Nephron (organoid): ENCODE measurements around the gene JMJD4.

ENCODE experiments used
- H3K27ac Mint-ChIP-seq, 3 experiments: 2 replicates each; pipeline ENCODE4 v1.8.0; 2020; ENCODE audit warnings: mixed read lengths in 3 of 3, mild to moderate bottlenecking in 2 of 3, moderate library complexity in 1 of 3
- H3K27me3 Mint-ChIP-seq: 2 replicates; pipeline ENCODE4 v1.8.0; 2021; ENCODE audit warnings: low read depth, mild to moderate bottlenecking, moderate library complexity, mixed read lengths
- H3K36me3 Mint-ChIP-seq: 2 replicates; pipeline ENCODE4 v1.8.0; 2020; ENCODE audit warnings: low read depth, mixed read lengths
- H3K4me1 Mint-ChIP-seq: 2 replicates; pipeline ENCODE4 v1.8.0; 2020; ENCODE audit warnings: mixed read lengths
- H3K4me3 Mint-ChIP-seq, 3 experiments: 2 replicates each; pipeline ENCODE4 v1.8.0; 2020; ENCODE audit warnings: mild to moderate bottlenecking in 3 of 3, mixed read lengths in 3 of 3, moderate library complexity in 2 of 3
- H3K9me3 Mint-ChIP-seq: 2 replicates; pipeline ENCODE4 v1.8.0; 2020; ENCODE audit warnings: mixed read lengths
- CTCF ChIP-seq, 3 experiments: fragments of 200-600 bp; sonication (generic); IDR thresholded peaks; one replicate each; pipeline ENCODE4 v1.5.0; 2021; ENCODE audit warnings: antibody characterized with exemption in 3 of 3; ENCODE audit not compliant: unreplicated experiment in 3 of 3

The JMJD4 gene

GRCh38 chr1:227746676-227747075 is 11.6 kb upstream of the JMJD4 start:
- H3K27me3 Mint-ChIP-seq: no peaks in the 10 kb centered on the region
- TF ChIP-seq CTCF (IDR thresholded peaks at IDR 0.05; ENCODE audit: unreplicated experiment in 3 of 3): no peak
- no peak overlapping the region for H3K4me3 Mint-ChIP-seq
- H3K36me3 Mint-ChIP-seq: peaks cover 4% of the 10 kb centered on the region
- no peaks in the 10 kb centered on the region for H3K9me3 Mint-ChIP-seq
- H3K27ac Mint-ChIP-seq: no peak overlapping the region
- H3K4me1 Mint-ChIP-seq: no peaks in the 10 kb centered on the region

DNA sequence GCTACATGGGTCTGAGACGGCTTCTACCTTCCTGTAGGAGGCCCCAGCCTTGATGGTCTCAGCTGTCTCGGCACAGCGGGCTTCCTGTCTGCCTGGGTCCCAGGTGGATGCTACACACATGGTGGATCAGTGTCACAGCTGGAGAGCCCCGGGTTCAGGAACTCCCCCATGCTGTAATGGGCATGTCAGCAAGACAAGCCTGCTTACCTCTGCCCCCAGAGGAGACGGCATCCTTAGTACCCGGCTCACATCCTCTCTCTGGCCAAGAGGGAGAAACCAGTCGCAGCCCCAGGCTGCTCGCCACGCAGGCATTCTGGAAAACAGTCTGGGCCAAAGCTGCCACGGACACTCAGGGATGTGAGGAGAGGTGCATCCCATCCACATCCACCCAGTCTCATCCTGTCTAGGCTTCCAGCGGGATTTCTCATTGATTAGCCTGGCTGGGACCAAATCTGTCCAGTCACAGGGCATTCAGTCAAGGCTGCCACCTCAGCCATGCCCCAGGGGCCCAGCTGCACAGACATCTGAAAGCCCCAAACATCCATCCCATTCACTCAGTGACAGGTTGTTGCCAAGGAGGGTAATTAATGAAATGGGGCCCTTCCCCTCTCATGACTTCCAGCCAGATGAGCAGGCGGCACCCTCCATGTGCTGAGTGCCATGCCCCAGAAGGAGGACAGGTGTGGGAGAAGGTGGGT is 10.6 kb upstream of the JMJD4 start:
- H3K4me1 Mint-ChIP-seq: no peaks in the 10 kb centered on the region
- H3K27ac Mint-ChIP-seq: no peak overlapping the region
- TF ChIP-seq CTCF (IDR thresholded peaks at IDR 0.05; ENCODE audit: unreplicated experiment in 3 of 3): no peak
- peaks cover 4% of the 10 kb centered on the region for H3K36me3 Mint-ChIP-seq
- H3K4me3 Mint-ChIP-seq: no peak overlapping the region
- no peaks in the 10 kb centered on the region for H3K27me3 Mint-ChIP-seq
- H3K9me3 Mint-ChIP-seq: no peaks in the 10 kb centered on the region

- TF ChIP-seq CTCF (IDR thresholded peaks at IDR 0.05; ENCODE audit: unreplicated experiment in 3 of 3): no peak
- no peaks in the 10 kb centered on the region for H3K27me3 Mint-ChIP-seq
- no peak overlapping the region for H3K27ac Mint-ChIP-seq
- peaks cover 4% of the 10 kb centered on the region for H3K36me3 Mint-ChIP-seq
- H3K4me1 Mint-ChIP-seq: no peaks in the 10 kb centered on the region
- no peak overlapping the region for H3K4me3 Mint-ChIP-seq
- no peaks in the 10 kb centered on the region for H3K9me3 Mint-ChIP-seq
Observed at GRCh38 chr1:227744668-227745067, 9.6 kb upstream of the JMJD4 start.

DNA sequence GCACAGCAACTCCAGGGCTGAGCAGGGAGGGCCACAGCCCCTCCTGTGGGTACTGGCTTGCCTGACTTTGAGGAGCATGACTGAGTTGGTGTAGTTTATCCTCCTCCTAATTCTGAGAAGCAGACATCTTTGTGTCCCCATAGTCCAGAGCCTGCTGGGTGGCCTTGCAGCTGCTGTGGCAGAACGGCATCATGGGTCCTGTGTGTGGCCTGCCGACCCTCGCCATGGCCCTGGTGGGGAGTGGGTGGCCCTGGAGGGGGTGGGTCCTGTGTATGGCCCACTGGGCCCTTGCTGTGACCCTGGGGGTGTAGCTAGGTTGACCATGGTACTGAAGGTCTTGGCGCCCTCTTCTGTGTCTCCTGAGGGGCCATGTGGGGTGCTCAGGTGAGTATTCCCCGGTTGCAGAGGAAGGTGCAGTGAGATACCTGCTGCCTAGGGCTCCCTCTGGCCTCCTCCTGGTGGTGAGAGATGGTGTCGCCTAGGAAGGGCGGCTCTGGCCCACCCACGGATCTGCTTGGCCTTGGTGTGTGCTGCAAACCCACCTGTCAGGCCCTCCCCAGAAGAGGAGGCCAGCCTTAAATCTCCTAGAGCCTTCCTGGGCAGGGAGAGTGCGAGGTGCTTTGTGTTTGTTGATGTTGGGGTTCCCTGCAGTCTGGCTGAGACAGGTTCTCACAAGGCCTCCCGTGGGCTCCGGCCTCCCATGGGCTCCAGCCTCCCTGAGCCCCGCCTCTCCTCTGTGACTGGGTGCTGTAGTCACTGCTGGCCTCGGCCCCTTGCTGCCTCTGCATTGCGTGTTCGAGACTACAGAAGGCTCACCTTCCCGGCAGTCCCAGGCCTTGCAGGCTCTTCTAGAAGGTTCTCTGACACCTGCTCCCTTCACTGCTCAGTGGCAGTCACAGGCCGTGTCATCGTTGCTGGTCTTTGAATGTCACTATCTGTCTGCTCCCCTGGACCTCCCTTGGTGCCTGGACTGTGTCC is 7.9 kb upstream of the JMJD4 start:
- H3K4me3 Mint-ChIP-seq: no peak overlapping the region
- H3K4me1 Mint-ChIP-seq: no peaks in the 10 kb centered on the region
- H3K27me3 Mint-ChIP-seq: no peaks in the 10 kb centered on the region
- no peaks in the 10 kb centered on the region for H3K36me3 Mint-ChIP-seq
- no peak for TF ChIP-seq CTCF (IDR thresholded peaks at IDR 0.05; ENCODE audit: unreplicated experiment in 3 of 3)
- H3K9me3 Mint-ChIP-seq: no peaks in the 10 kb centered on the region
- H3K27ac Mint-ChIP-seq: no peak overlapping the region

GRCh38 chr1:227741166-227741870 is 6.2 kb upstream of the JMJD4 start:
- no peaks in the 10 kb centered on the region for H3K36me3 Mint-ChIP-seq
- no peak overlapping the region for H3K27ac Mint-ChIP-seq
- no peaks in the 10 kb centered on the region for H3K9me3 Mint-ChIP-seq
- no peak for TF ChIP-seq CTCF (IDR thresholded peaks at IDR 0.05; ENCODE audit: unreplicated experiment in 3 of 3)
- H3K27me3 Mint-ChIP-seq: no peaks in the 10 kb centered on the region
- H3K4me3 Mint-ChIP-seq: peak overlapping the region in 1 of 3 experiments; percentile 23
- H3K4me1 Mint-ChIP-seq: peaks cover 5% of the 10 kb centered on the region
